CD4-positive, alpha-beta T cell treated with Interleukin-6 for 4 hours (primary cell): ENCODE measurements around the gene ZNF70.

Experiments used
- DNase-seq: peaks from one replicate; pipeline ENCODE4 v3.0.0-alpha.2; 2020; ENCODE audit warnings: mixed read lengths

ZNF70 gene

DNA sequence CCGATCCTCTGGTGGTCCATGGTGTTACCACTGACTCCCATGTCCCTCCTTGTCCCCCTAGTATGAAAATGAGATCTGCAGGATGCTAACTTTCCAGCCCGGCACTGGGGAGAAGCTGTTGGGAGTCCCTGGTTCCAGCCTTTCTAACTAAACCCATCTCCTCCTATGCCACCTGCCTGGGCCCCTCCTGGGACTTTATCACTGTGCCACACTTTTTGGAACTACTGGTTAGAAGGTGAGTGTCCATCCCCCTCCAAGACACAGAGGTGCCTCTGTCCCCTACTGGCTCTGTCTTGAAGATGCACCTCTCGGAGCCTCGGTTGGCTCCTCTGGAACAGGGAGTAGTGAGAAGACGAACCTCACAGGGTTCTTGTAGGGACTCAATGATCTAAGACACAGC lies 60.2 kb downstream of the ZNF70 start, which contains the start of gene RGL4:
Gene RGL4 (plus strand): TSS at position 301 of the 400 bp plus-strand sequence. CDS start 1,018 bp downstream, outside the sequence.
- no peak for DNase-seq

DNA sequence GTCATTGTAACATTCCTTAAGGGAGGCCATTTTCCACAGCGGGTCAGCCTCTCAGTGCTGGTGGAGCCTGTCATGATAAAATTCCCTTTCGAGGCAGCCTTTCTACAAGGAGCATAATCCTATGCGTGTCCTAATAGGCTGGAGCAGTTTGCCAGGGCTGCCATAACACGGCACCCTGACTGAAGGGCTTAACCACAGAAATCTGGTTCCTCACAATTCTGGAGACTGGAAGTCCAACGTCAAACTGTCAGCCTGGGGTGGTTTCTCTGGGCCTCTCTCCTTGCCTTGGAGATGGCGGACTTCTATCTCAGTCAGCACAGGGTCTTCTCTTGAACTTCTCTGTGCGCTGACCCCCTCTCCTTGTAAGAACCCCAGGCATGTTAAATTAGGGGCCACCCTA lies 61.5 kb downstream of the ZNF70 start:
- no peak for DNase-seq
